Measurements from ENCODE around the gene TRIM15. TPM values are rescaled to one million over a fixed set of nuclear protein-coding genes. Genes with fewer than 3 reads are reported as not detected.

TRIM15 gene
- total RNA-seq, 3 donors from 2014 or later: 37.2 to 73.2 (median 51.4) TPM

DNA sequence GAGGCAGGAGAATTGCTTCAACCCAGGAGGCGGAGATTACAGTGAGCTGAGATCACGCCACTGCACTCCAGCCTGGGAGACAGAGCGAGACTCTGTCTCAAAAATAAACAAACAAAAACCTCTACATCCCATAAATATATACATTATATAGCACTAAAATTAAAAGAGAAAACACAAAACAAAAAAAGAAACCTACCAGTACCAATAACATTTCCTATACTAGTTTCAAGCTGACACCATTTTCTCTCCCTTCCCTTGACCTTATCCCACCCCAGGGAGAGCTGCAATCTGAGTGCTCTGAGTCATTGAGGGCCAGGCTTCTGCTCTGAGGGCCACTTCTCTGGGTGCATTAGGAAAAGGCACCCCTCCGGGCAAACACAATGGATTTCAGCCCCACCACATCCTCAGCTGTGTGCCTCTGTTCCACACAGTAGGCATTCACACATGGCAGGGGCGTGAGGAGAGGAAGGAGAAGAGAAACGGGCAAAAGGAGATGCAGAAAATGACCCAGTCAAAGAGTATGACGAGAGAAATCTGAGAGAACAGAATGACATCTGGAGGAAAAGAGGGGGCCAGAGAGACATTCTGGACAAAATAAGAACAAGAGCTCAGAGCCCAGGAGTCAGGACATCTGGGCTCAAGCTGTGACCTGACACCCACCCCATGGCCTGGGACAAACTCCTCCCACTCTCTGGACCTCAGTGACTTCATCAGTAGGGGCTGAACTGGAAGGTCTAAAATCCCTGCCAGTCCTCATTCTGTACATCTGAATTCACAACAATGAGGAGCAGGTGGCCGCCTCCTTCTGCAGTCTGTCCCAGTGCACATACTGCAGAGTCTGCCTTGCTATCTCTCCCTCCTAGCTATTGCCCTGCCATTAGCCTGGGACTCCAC lies 31.7 kb downstream of the TRIM15 start:
- intact Hi-C loops (cut with DNase I, micrococcal nuclease): no loop called here
- DNase-seq (no peak), ATAC-seq (peak; percentile 22)
- TF ChIP-seq, protein P1, sequence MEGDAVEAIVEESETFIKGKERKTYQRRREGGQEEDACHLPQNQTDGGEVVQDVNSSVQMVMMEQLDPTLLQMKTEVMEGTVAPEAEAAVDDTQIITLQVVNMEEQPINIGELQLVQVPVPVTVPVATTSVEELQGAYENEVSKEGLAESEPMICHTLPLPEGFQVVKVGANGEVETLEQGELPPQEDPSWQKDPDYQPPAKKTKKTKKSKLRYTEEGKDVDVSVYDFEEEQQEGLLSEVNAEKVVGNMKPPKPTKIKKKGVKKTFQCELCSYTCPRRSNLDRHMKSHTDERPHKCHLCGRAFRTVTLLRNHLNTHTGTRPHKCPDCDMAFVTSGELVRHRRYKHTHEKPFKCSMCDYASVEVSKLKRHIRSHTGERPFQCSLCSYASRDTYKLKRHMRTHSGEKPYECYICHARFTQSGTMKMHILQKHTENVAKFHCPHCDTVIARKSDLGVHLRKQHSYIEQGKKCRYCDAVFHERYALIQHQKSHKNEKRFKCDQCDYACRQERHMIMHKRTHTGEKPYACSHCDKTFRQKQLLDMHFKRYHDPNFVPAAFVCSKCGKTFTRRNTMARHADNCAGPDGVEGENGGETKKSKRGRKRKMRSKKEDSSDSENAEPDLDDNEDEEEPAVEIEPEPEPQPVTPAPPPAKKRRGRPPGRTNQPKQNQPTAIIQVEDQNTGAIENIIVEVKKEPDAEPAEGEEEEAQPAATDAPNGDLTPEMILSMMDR (IDR thresholded peaks at IDR 0.05): no peak
- Histone ChIP-seq H3K4me3 (no peak overlapping the region), H3K4me1 (ENCODE audit: low read depth) (no peaks in the 10 kb centered on the region), H3K9me3 (no peaks in the 10 kb centered on the region), H3K36me3 (ENCODE audit: low read depth) (no peaks in the 10 kb centered on the region)

DNA sequence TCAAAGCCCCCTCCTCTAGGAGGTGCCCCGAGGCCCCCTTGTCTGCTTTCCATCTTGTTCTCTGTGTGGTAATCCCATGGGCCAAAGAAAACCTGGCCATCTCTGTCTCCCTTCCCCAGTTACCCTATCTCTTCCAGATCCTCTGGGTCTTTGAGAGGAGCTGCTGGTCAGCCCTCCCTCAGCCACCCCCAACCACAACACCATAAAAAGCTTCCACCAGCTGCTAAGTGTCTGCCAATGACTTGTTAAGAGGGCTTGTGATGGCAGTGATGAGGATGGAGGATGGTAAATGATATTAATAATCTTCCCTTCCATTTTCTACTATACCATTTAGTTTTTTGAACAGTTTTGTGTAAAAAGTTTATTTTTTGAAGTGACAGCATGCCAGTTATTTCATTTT lies 32.6 kb downstream of the TRIM15 start:
- TF ChIP-seq, protein P1 (IDR thresholded peaks at IDR 0.05): no peak
- intact Hi-C loops (cut with DNase I, micrococcal nuclease): no loop called here
- no peak for DNase-seq
- Histone ChIP-seq H3K36me3 (ENCODE audit: low read depth) (no peaks in the 10 kb centered on the region), H3K4me3 (no peak overlapping the region), H3K4me1 (ENCODE audit: low read depth) (peaks cover 2% of the 10 kb centered on the region), H3K9me3 (no peaks in the 10 kb centered on the region)
- no peak for ATAC-seq

DNA sequence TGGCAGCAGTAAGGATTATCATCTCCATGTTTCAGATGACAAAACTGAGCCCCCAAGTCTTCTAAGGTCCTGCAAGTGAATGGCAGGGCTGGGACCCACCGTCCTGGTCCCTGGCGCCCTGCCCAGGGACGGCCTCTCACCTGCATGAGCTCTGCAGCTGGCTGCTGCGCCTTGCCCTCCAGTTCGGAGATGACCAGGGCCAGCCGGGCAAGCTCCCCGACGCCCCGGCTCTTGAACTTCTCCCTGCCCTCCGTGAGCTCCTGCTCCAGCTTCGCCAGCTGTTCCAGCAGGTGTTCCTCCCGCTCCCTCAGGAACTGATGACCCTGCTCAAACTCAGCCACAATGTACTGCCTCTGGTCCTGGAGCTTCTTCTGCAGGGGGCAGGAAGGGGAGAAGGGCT lies 33.0 kb downstream of the TRIM15 start:
- no peak for DNase-seq
- Histone ChIP-seq H3K9me3 (no peaks in the 10 kb centered on the region), H3K4me3 (no peak overlapping the region), H3K36me3 (ENCODE audit: low read depth) (no peaks in the 10 kb centered on the region), H3K4me1 (ENCODE audit: low read depth) (peaks cover 6% of the 10 kb centered on the region)
- intact Hi-C loops (cut with DNase I, micrococcal nuclease): no loop called here
- TF ChIP-seq, protein P1 (IDR thresholded peaks at IDR 0.05): no peak
- no peak for ATAC-seq

DNA sequence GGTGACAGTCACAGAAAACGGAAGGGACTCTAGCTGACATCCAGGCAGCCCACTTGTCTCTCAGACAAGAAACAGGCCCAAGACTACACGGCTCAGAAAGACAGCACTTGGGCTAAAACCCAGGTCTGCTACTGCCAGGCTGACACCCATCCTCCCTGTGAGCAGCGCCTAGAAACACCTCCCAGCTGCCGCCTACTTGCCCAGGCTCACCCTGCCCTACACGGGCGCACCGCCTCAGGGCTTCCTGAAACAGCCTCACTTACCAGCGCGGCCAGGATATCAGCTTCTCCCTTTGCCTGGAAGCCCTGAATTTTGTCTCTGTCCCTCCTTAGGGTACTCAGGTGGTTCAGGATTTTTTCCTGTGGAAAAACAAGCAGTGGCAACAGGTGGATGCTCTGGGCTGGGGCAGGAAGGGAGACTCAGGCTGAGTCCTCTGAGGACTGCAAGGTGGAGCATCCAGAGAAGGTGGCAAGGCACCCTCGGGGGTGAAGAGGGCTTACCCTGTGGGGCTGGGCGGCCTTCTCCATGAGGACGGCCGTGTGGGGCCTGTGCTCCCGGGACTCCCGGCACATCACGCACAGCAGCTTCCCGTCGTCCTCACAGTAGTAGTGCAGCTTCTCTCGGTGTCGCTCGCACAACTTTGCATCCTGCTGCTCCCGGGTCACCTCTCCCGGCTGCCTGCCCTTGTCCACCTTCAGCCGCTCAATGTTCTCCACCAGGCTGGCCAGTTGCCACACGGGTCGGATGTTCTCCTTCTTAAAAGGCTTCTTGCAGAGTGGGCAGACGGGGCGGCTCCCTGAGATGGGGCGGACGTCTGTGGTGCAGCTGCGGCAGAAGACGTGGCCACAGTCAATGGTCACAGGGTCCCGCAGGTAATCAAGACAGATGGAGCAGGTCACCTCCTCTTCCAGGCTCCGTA lies 35.1 kb downstream of the TRIM15 start:
- DNase-seq (no peak), ATAC-seq (no peak)
- no peak overlapping the region for H3K4me3 ChIP-seq
- TF ChIP-seq, protein P1 (IDR thresholded peaks at IDR 0.05): no peak
- H3K9me3 ChIP-seq: no peaks in the 10 kb centered on the region
- intact Hi-C loops (cut with DNase I, micrococcal nuclease): no loop called here
- no peaks in the 10 kb centered on the region for H3K36me3 ChIP-seq (ENCODE audit: low read depth)
- H3K4me1 ChIP-seq (ENCODE audit: low read depth): peaks cover 20% of the 10 kb centered on the region

DNA sequence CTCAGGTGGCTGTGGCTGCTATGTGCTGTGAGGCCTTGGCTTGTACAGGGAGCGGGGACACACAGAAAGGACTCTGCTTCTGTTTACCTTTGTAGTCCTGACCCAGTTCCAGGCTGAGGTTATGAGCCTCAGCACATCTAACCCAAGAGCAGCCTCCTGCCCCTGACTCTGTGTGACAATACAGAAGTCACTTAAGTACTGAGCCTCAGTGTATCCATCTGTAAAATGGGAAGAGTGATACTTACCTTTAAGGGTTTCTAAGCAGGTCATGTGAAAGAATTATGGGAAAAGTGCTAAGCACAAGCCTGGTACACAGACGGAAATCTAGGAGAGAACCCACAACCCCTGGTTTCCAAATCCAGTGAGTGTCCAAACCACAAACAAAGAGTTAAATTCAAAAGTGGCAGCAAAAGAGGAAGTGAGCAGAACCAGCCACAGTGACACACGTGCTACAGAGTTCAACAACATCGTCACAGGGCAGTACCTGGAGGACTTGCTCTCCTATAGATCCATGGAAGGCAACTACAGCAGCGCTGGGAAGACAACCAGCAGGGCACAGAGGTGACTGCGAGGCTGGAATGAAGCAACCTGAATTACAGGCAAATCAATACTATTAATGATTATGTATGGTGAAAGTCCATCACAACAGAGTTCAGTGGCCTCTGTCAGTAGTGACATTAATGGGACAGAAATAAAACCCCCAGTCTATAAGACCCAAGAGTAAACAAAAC lies 37.4 kb downstream of the TRIM15 start:
- DNase-seq (no peak), ATAC-seq (peak; percentile 41)
- Histone ChIP-seq H3K36me3 (ENCODE audit: low read depth) (no peaks in the 10 kb centered on the region), H3K4me1 (ENCODE audit: low read depth) (peaks cover 23% of the 10 kb centered on the region), H3K9me3 (no peaks in the 10 kb centered on the region), H3K4me3 (no peak overlapping the region)
- TF ChIP-seq, protein P1 (IDR thresholded peaks at IDR 0.05): no peak
- intact Hi-C loops (cut with DNase I, micrococcal nuclease): no loop called here

Measured in mucosa of descending colon (tissue), 3 donors.